ENCODE results near the gene EGLN2.
"Not testable (repeated sequence)": the region's sequence is repeated elsewhere in the genome, so short reads cannot be mapped to it uniquely, and the experiment has no call there.

The EGLN2 gene

GRCh38 chr19:40802300-40803169 lies 3.5 kb downstream of the EGLN2 start:
- DNase-seq = no peak

DNA sequence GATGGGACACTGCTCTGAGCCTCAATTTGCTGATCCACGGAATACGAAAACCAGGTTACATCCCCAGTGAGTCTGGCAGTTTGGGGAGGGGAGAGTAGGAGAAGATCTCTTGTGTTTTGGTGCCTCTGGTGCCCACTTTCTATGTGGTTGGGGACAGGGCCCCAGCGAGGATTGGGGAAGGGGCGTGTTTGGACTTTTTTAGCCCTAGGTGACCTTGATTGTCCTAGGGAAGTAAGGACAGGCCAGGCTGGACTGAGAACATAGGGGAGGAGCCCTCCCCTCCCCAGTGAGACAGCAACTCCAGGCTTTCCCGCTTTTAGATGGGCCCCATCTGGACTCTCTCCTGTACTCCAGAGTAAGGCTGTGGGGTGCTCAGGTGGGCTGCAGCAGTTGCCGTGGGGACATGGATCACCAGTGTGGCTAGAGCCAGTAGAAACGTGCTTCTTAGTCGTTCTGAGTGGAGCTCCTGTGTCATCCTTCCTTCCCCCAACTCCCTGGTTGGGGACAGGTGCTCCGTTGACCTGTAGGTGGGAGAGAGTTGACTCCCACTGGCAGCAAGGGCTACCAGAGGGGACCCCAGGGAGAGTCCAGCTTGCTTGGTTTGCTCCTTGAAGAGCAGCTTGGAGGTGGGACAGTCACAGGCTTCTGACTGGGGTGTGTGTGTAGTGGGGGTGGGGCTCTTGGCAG lies 4.3 kb downstream of the EGLN2 start:
- DNase-seq = no peak

GRCh38 chr19:40803857-40804782 lies 5.1 kb downstream of the EGLN2 start:
- no peak for DNase-seq

DNA sequence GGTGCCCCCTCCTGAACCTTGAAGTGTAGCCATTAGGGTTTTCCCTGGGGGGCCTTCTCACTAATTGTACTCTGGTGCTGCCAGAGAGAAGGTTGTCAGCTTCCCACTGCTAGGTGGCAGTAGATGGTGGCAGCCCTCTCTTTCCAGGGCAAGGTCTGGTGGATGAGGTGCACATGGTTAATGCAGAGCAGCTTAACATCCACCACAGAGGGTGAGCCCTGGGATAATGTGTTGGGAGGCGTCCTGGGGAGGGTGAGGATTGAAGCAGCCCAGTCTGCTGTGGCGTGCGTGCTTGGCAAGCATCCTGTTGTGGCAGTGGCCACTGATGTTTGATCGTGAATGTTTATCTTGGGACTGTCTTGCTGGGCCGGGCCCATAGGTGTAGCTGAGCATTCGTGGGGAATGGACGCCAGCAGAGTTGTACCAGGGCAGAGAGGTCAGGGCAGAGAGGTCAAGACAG lies 5.8 kb downstream of the EGLN2 start:
- DNase-seq = no peak

GRCh38 chr19:40805258-40805868 lies 6.4 kb downstream of the EGLN2 start:
- no peak for DNase-seq

- peak; percentile 32 for DNase-seq
Observed at GRCh38 chr19:40806423-40807146, 7.6 kb downstream of the EGLN2 start.

GRCh38 chr19:40807147-40808020 lies 8.4 kb downstream of the EGLN2 start:
- DNase-seq = peak; percentile 29

DNA sequence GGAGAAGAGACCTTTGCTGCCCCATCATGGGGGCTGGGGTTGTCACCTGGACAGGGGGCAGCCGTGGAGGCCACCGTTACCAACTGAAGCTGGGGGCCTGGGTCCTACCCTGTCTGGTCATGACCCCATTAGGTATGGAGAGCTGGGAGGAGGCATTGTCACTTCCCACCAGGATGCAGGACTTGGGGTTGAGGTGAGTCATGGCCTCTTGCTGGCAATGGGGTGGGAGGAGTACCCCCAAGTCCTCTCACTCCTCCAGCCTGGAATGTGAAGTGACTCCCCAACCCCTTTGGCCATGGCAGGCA lies 9.0 kb downstream of the EGLN2 start:
- DNase-seq = no peak

GRCh38 chr19:40808497-40808896 lies 9.5 kb downstream of the EGLN2 start:
- DNase-seq = no peak

- no peak for DNase-seq
Observed at GRCh38 chr19:40809358-40810086, 10.5 kb downstream of the EGLN2 start.

GRCh38 chr19:40810160-40810559 lies 11.2 kb downstream of the EGLN2 start:
- DNase-seq = no peak

- DNase-seq = peak; percentile 68
Observed at GRCh38 chr19:40810649-40811408, 11.8 kb downstream of the EGLN2 start.

DNA sequence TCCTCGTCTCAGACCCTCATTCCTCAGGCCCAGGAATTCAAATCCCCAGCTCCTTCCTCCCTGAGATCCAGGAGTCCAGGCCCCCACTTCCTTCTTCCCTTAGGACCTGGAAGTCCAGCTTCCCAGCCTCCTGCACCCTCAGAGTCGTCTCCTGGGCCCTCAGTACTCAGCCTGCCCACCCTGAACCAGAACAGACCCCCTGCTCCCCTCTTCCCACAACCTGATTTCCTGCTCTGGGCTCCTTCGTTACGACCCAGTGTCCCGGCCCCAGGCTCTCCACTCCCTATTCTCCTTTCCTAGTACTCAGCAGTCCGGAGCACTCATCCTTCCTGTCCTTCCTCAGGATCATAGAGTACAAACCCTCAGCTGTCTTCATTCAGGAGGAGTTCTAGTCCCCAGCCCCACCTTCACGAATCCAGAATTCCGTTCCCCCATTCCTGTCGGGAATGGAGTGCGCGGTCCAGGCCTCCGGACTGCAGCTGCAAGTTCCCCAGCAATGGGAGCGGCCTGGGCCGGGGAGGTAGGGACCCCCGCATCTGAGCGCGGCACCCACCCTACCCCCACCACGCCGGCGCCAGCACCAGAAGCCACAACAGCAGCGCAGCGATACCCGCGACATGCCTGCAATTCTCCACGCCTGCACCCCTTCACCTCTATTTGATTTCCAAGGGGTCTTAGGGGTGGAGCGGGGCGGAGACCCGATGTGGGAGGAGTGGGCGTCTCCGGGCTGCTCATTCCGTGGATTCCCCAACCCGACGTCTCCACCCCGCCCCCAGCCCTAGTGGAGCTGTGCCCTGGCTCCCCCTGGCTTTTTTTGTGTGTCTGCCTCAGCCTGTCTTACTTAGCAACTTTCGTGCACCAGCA lies 12.7 kb downstream of the EGLN2 start:
- DNase-seq = no peak

- DNase-seq = not testable (repeated sequence)
Observed at GRCh38 chr19:40812571-40812970, 13.6 kb downstream of the EGLN2 start.

- no peak for DNase-seq
Observed at GRCh38 chr19:40813182-40813581, 14.2 kb downstream of the EGLN2 start.

- DNase-seq = no peak
Observed at GRCh38 chr19:40815223-40815622, 16.2 kb downstream of the EGLN2 start.

- DNase-seq = peak; percentile 55
Observed at GRCh38 chr19:40818480-40819399, 19.7 kb downstream of the EGLN2 start.
